HL-60 (cell line): Measurements from ENCODE around the gene XCR1.

Experiments used
- GABPA ChIP-seq: IDR thresholded peaks from 2 replicates; pipeline ENCODE4 v1.6.1; 2012; ENCODE audit warnings: low read depth
- POLR2AphosphoS5 ChIP-seq: IDR thresholded peaks from 2 replicates; pipeline ENCODE4 v1.6.1; 2012; ENCODE audit warnings: low read depth
- TF ChIP-seq, protein P1 (sequence below): IDR thresholded peaks from one replicate; pipeline ENCODE4 v1.5.1; 2011; ENCODE audit warnings: low read length, control low read depth, inconsistent platforms; ENCODE audit not compliant: insufficient read depth

DNA sequence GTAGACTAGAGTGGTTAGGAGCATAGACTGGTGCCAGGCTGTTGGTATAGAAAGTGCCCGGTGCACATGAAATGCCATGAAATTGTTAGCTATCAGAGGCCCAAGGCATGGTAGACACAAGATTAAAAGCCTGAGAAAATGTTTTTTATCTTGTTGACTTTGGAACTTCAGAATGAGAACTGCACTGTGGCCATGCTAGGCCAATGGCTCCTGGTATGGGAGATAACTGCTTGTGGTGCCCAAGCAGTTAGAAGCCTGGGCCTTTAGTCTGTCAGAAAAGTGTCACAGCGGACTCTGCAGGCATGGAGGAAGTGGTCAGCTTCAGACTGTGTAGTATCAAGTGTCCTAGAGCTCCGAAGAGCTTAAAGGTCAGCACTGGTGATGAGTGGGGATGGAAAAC is 43.5 kb downstream of the XCR1 start:
- TF ChIP-seq, protein P1, sequence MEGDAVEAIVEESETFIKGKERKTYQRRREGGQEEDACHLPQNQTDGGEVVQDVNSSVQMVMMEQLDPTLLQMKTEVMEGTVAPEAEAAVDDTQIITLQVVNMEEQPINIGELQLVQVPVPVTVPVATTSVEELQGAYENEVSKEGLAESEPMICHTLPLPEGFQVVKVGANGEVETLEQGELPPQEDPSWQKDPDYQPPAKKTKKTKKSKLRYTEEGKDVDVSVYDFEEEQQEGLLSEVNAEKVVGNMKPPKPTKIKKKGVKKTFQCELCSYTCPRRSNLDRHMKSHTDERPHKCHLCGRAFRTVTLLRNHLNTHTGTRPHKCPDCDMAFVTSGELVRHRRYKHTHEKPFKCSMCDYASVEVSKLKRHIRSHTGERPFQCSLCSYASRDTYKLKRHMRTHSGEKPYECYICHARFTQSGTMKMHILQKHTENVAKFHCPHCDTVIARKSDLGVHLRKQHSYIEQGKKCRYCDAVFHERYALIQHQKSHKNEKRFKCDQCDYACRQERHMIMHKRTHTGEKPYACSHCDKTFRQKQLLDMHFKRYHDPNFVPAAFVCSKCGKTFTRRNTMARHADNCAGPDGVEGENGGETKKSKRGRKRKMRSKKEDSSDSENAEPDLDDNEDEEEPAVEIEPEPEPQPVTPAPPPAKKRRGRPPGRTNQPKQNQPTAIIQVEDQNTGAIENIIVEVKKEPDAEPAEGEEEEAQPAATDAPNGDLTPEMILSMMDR, result no peak
- no peak for TF ChIP-seq POLR2AphosphoS5
- no peak for TF ChIP-seq GABPA
